ENCODE data around the gene PIGV. TPM values are rescaled to one million over a fixed set of nuclear protein-coding genes. Genes with fewer than 3 reads are reported as not detected.

PIGV gene
- total and polyA plus RNA-seq, 2 experiments from 2014 or later, result 12.4 to 13.7 TPM

DNA sequence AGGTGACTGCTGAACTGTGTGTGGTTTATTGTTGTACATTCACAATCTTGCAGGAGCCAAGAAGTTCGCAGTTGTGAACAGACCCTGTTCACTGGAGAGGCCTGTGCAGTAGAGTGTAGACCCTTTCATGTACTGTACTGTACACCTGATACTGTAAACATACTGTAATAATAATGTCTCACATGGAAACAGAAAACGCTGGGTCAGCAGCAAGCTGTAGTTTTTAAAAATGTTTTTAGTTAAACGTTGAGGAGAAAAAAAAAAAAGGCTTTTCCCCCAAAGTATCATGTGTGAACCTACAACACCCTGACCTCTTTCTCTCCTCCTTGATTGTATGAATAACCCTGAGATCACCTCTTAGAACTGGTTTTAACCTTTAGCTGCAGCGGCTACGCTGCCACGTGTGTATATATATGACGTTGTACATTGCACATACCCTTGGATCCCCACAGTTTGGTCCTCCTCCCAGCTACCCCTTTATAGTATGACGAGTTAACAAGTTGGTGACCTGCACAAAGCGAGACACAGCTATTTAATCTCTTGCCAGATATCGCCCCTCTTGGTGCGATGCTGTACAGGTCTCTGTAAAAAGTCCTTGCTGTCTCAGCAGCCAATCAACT lies 6.4 kb upstream of the PIGV start:
- H3K36me3 ChIP-seq, result peaks cover 45% of the 10 kb centered on the region
- DNase-seq (ENCODE audit: low read depth in 1 of 2, low spot score in 1 of 2), result no peak
- no peak overlapping the region for H3K4me3 ChIP-seq
- H3K27ac ChIP-seq, result peak overlapping the region; percentile 48
- peaks cover 26% of the 10 kb centered on the region for H3K4me1 ChIP-seq (ENCODE audit: low read depth)
- no peaks in the 10 kb centered on the region for H3K27me3 ChIP-seq
- TF ChIP-seq, protein P1, sequence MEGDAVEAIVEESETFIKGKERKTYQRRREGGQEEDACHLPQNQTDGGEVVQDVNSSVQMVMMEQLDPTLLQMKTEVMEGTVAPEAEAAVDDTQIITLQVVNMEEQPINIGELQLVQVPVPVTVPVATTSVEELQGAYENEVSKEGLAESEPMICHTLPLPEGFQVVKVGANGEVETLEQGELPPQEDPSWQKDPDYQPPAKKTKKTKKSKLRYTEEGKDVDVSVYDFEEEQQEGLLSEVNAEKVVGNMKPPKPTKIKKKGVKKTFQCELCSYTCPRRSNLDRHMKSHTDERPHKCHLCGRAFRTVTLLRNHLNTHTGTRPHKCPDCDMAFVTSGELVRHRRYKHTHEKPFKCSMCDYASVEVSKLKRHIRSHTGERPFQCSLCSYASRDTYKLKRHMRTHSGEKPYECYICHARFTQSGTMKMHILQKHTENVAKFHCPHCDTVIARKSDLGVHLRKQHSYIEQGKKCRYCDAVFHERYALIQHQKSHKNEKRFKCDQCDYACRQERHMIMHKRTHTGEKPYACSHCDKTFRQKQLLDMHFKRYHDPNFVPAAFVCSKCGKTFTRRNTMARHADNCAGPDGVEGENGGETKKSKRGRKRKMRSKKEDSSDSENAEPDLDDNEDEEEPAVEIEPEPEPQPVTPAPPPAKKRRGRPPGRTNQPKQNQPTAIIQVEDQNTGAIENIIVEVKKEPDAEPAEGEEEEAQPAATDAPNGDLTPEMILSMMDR (IDR thresholded peaks at IDR 0.05; ENCODE audit: low read depth, low read length), result no peak
- H3K9me3 ChIP-seq (ENCODE audit: low read depth), result no peaks in the 10 kb centered on the region

GRCh38 chr1:26782521-26783212 lies 5.1 kb upstream of the PIGV start:
- Histone ChIP-seq H3K4me1 (ENCODE audit: low read depth) (peaks cover 37% of the 10 kb centered on the region), H3K27me3 (no peaks in the 10 kb centered on the region), H3K27ac (peak overlapping the region; percentile 98), H3K36me3 (peaks cover 34% of the 10 kb centered on the region), H3K9me3 (ENCODE audit: low read depth) (no peaks in the 10 kb centered on the region), H3K4me3 (no peak overlapping the region)
- DNase-seq (ENCODE audit: low read depth in 1 of 2, low spot score in 1 of 2), result no peak
- TF ChIP-seq, protein P1 (IDR thresholded peaks at IDR 0.05; ENCODE audit: low read depth, low read length), result no peak

DNA sequence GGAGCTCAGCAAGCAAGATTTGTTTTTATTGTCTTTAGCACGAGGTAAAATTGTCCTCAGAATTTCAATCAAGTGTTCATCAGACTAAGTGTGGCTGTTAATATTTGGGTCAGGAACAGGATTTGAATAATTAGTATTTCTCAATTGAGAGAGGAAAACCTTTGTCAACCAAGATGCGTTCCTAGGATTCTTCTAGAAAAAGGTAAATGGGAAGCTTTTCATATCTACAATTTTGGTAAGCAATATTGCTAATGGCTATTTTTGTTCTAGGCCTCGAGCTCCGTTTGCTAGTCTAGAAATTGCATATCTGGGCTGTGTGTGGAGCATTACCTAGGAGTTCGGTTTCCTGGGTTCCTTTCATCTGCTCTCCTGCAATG lies 4.1 kb upstream of the PIGV start:
- no peak overlapping the region for H3K4me3 ChIP-seq
- peak overlapping the region; percentile 98 for H3K27ac ChIP-seq
- H3K27me3 ChIP-seq, result no peaks in the 10 kb centered on the region
- peaks cover 37% of the 10 kb centered on the region for H3K4me1 ChIP-seq (ENCODE audit: low read depth)
- TF ChIP-seq, protein P1 (IDR thresholded peaks at IDR 0.05; ENCODE audit: low read depth, low read length), result no peak
- peaks cover 27% of the 10 kb centered on the region for H3K36me3 ChIP-seq
- H3K9me3 ChIP-seq (ENCODE audit: low read depth), result no peaks in the 10 kb centered on the region
- no peak for DNase-seq (ENCODE audit: low read depth in 1 of 2, low spot score in 1 of 2)

DNA sequence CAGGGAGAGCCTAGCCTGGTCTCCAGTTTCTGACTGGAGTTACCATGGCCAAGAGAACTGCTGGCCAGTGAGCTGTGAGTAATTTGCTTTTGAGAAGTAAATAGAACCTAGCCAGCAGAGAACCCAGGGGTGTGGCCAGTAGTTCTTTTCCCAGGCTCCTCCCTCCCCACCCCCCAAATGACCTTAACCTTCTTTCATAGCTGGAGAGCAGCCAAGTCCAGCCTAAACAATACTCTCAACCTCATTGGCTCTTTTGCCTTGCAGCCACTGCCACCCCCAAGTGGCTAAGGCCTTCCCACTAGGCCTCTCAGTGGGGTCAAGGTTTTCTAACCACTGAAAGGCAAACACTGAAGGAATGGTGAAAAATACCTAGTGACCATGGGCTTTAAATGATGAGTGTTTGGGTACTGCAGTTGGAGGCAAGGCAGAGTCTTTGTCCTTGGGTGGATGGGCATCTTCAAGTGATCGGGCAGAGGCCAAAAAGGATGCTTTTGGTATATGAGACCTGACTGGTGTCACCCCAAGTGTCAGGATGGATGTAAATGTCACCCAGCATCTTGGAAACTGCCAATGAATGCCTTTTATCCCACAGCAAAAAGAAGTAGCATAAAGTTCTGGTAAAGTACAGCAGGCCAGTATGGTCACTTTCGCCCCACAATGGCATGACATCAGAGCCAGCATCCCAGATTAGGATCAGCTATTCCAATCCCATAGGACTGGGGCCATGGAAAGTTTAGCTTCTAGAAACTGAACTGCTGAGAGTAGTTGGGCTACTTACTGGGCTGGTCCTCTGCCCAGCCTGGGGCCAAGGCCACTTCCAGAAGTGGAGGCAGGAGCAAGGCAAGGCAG lies 3.5 kb upstream of the PIGV start:
- TF ChIP-seq, protein P1 (IDR thresholded peaks at IDR 0.05; ENCODE audit: low read depth, low read length), result no peak
- Histone ChIP-seq H3K9me3 (ENCODE audit: low read depth) (no peaks in the 10 kb centered on the region), H3K36me3 (peaks cover 21% of the 10 kb centered on the region), H3K27me3 (no peaks in the 10 kb centered on the region), H3K27ac (peak overlapping the region; percentile 98), H3K4me3 (no peak overlapping the region), H3K4me1 (ENCODE audit: low read depth) (peaks cover 37% of the 10 kb centered on the region)
- DNase-seq (ENCODE audit: low read depth in 1 of 2, low spot score in 1 of 2), result peak; percentile 90 to 94

DNA sequence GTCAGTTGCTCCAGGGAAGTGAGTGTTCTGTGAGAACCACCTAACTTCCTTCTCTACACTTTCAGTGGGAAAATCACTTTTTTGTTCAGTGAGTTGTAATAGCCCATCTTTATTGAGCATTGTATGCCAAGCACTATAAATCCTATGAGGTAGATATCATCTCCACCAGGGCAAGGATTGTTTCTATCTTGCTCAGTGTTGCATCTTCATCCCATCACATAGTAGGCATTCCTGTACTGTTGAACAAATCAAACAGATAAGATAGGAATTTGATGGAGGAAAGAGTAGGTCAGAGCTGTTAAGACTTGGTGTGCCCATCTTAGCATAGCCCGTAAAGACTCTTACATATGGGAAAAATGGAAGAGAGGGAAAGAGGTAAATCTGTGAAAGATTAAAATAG lies 2.9 kb upstream of the PIGV start:
- Histone ChIP-seq H3K27me3 (no peaks in the 10 kb centered on the region), H3K27ac (peak overlapping the region; percentile 98), H3K9me3 (ENCODE audit: low read depth) (no peaks in the 10 kb centered on the region), H3K4me1 (ENCODE audit: low read depth) (peaks cover 37% of the 10 kb centered on the region), H3K4me3 (no peak overlapping the region), H3K36me3 (peaks cover 15% of the 10 kb centered on the region)
- TF ChIP-seq, protein P1 (IDR thresholded peaks at IDR 0.05; ENCODE audit: low read depth, low read length), result no peak
- no peak for DNase-seq (ENCODE audit: low read depth in 1 of 2, low spot score in 1 of 2)

Measured in cardiac muscle cell (in vitro differentiated cells and primary cell).